LNCaP clone FGC (cell line): Measurements from ENCODE around the gene POGK.

ENCODE experiments used
- DNase-seq: peaks from one replicate; pipeline ENCODE4 v3.0.0-alpha.2; 2011; ENCODE audit warnings: low read depth
- H3K4me3 ChIP-seq: 2 replicates; pipeline ENCODE4 v1.5.1; 2011; ENCODE audit warnings: mild to moderate bottlenecking, low read depth, low read length, control low read depth
- TF ChIP-seq, protein P1 (sequence below): IDR thresholded peaks from 2 replicates; pipeline ENCODE4 v1.5.1; 2012; ENCODE audit warnings: mild to moderate bottlenecking; ENCODE audit not compliant: control insufficient read depth, insufficient read depth; ENCODE audit errors: extremely low read depth

POGK gene

DNA sequence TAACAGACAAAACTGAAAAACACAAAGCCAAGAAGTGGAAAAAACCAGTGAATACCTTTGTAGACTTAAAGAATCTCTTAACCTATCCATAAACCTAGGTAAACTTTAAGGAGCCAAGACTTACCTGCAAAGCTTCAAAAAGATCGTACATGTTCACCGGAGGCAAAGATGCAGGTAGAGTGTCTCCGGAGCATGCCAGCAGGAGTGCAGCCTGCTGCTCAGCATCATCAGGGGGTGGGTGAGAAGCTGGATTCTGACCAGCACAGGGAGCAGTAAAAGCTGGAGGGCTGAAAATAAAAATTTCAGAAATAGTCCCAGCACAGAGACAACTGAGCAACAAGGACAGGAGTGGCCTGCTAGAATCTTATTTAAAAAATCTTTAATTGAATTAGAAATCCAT lies 18.7 kb downstream of the POGK start:
- DNase-seq, result no peak
- TF ChIP-seq, protein P1, sequence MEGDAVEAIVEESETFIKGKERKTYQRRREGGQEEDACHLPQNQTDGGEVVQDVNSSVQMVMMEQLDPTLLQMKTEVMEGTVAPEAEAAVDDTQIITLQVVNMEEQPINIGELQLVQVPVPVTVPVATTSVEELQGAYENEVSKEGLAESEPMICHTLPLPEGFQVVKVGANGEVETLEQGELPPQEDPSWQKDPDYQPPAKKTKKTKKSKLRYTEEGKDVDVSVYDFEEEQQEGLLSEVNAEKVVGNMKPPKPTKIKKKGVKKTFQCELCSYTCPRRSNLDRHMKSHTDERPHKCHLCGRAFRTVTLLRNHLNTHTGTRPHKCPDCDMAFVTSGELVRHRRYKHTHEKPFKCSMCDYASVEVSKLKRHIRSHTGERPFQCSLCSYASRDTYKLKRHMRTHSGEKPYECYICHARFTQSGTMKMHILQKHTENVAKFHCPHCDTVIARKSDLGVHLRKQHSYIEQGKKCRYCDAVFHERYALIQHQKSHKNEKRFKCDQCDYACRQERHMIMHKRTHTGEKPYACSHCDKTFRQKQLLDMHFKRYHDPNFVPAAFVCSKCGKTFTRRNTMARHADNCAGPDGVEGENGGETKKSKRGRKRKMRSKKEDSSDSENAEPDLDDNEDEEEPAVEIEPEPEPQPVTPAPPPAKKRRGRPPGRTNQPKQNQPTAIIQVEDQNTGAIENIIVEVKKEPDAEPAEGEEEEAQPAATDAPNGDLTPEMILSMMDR, result no peak
- H3K4me3 ChIP-seq, result no peak overlapping the region

GRCh38 chr1:166858726-166859419 lies 19.6 kb downstream of the POGK start:
- no peak for DNase-seq
- TF ChIP-seq, protein P1, result no peak
- H3K4me3 ChIP-seq, result no peak overlapping the region

DNA sequence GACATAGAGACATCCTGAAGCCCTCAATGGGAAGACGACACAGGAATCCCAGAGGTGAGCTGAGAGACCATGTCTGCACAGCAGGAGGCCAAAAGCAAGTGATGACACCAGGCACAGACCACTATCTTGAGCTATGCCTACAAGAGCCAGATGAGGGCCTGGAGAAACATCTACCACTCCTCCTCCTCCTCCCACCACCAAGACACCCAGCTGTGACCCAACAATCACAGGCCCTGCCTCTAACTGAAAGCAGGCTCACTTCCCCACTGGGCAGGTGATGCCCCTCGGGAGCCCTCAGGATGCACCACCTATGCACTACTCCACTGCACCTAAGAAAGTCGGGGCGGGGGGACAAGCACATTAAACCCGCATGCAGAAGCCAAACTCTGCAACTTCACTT lies 20.3 kb downstream of the POGK start:
- no peak for DNase-seq
- TF ChIP-seq, protein P1, result no peak
- H3K4me3 ChIP-seq, result no peak overlapping the region

DNA sequence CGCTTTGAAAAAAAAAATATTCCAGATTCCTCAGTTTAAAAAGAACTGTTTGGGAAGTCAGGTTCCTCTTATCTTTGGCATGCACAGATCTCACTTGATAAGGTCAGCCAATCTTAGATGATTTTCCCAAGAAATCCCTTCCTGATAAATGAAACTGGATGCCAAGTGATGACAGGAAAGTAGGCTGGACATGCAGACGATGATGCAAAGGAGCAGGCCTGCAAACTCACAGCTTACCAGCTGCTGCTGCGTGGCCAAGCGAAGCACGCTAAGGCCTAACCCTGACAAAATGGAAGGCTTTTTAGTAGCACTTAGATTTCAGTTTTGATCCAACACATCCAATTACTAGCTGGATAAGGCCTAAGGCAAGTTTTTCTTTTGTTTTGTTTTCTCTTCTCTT lies 26.7 kb downstream of the POGK start:
- TF ChIP-seq, protein P1, result no peak
- no peak for DNase-seq
- H3K4me3 ChIP-seq, result no peak overlapping the region

GRCh38 chr1:166868639-166869038 lies 29.4 kb downstream of the POGK start:
- DNase-seq, result no peak
- TF ChIP-seq, protein P1, result no peak
- H3K4me3 ChIP-seq, result no peak overlapping the region

GRCh38 chr1:166869318-166870099 lies 30.2 kb downstream of the POGK start:
- H3K4me3 ChIP-seq, result no peak overlapping the region
- TF ChIP-seq, protein P1, result no peak
- no peak for DNase-seq
